GM23338 (cell line): ENCODE results near the gene SORL1. TPM values are rescaled to one million over a fixed set of nuclear protein-coding genes. Genes with fewer than 3 reads are reported as not detected.

ENCODE experiments used
- ATAC-seq: fragments of 200-7000 bp; cut with Tn5 transposase; 3 replicates; pipeline ENCODE4 v1.9.1; 2020
- DNase-seq: peaks from one replicate; pipeline ENCODE4 v3.0.0-alpha.2; 2015; ENCODE audit warnings: low spot score
- H2AFZ ChIP-seq: fragments of 200-600 bp; sonication (generic); 2 replicates; pipeline ENCODE4 v1.8.0; 2016; ENCODE audit warnings: antibody characterized with exemption, mild to moderate bottlenecking, moderate library complexity
- H3F3A ChIP-seq: fragments of 200-600 bp; sonication (generic); replicated peaks from 2 replicates; pipeline ENCODE4 v1.8.0; 2017; ENCODE audit warnings: antibody characterized with exemption, mixed run types, low read depth
- H3K27ac ChIP-seq: fragments of 200-600 bp; sonication (generic); 2 replicates; pipeline ENCODE4 v1.6.1; 2016; ENCODE audit warnings: low read depth
- H3K27me3 ChIP-seq: fragments of 200-600 bp; sonication (generic); 2 replicates; pipeline ENCODE4 v1.8.0; 2016; ENCODE audit warnings: mild to moderate bottlenecking, mixed run types, moderate library complexity; ENCODE audit not compliant: insufficient read depth
- H3K36me3 ChIP-seq: fragments of 200-600 bp; sonication (generic); 2 replicates; pipeline ENCODE4 v1.8.0; 2016; ENCODE audit warnings: mild to moderate bottlenecking; ENCODE audit not compliant: insufficient read depth
- H3K4me1 ChIP-seq: fragments of 200-600 bp; sonication (generic); 2 replicates; pipeline ENCODE4 v1.8.0; 2016; ENCODE audit warnings: mild to moderate bottlenecking, moderate library complexity; ENCODE audit not compliant: insufficient read depth
- H3K4me2 ChIP-seq: fragments of 200-600 bp; sonication (generic); 2 replicates; pipeline ENCODE4 v1.7.1; 2017; ENCODE audit warnings: mixed run types
- H3K4me3 ChIP-seq: fragments of 200-600 bp; sonication (generic); 2 replicates; pipeline ENCODE4 v1.6.1; 2016; ENCODE audit warnings: mixed run types
- H3K79me2 ChIP-seq: fragments of 200-600 bp; sonication (generic); replicated peaks from 2 replicates; pipeline ENCODE4 v1.8.0; 2017; ENCODE audit warnings: mild to moderate bottlenecking; ENCODE audit not compliant: insufficient read depth
- H3K9me2 ChIP-seq: fragments of 200-600 bp; sonication (generic); 2 replicates; pipeline ENCODE4 v1.8.0; 2017; ENCODE audit not compliant: insufficient read depth
- H4K20me1 ChIP-seq: fragments of 200-600 bp; sonication (generic); replicated peaks from 2 replicates; pipeline ENCODE4 v1.8.0; 2017; ENCODE audit warnings: mild to moderate bottlenecking; ENCODE audit not compliant: insufficient read depth
- H3K27ac Mint-ChIP-seq: 2 replicates; pipeline ENCODE4 v1.8.0; 2020; ENCODE audit warnings: inconsistent platforms, mild to moderate bottlenecking, moderate library complexity, mixed read lengths
- H3K27me3 Mint-ChIP-seq: 3 replicates; pipeline ENCODE4 v1.8.0; 2022; ENCODE audit warnings: low read depth, mild to moderate bottlenecking, moderate library complexity, mixed read lengths, inconsistent platforms; ENCODE audit not compliant: insufficient read depth, poor library complexity
- H3K36me3 Mint-ChIP-seq: 3 replicates; pipeline ENCODE4 v1.8.0; 2021; ENCODE audit warnings: low read depth, mild to moderate bottlenecking, inconsistent platforms, moderate library complexity, mixed read lengths
- H3K4me1 Mint-ChIP-seq: 3 replicates; pipeline ENCODE4 v1.8.0; 2020; ENCODE audit warnings: mild to moderate bottlenecking, inconsistent platforms, mixed read lengths
- H3K4me3 Mint-ChIP-seq: 3 replicates; pipeline ENCODE4 v1.8.0; 2021; ENCODE audit warnings: moderate library complexity, mild to moderate bottlenecking, inconsistent platforms, mixed read lengths
- H3K9me3 Mint-ChIP-seq: 3 replicates; pipeline ENCODE4 v1.8.0; 2020; ENCODE audit warnings: moderate library complexity, mild to moderate bottlenecking, inconsistent platforms, mixed read lengths
- CREB1 ChIP-seq: fragments of 250-450 bp; sonication (Bioruptor Pico); IDR thresholded peaks from 2 replicates; pipeline ENCODE4 v1.5.0; 2020; ENCODE audit warnings: low read depth, mild to moderate bottlenecking, moderate library complexity
- EZH2 ChIP-seq: fragments of 200-600 bp; sonication (generic); IDR thresholded peaks from one replicate; pipeline ENCODE4 v1.8.0; 2017; ENCODE audit warnings: antibody characterized with exemption, mild to moderate bottlenecking, low read depth; ENCODE audit not compliant: unreplicated experiment
- EZH2phosphoT487 ChIP-seq: fragments of 200-600 bp; sonication (generic); IDR thresholded peaks from one replicate; pipeline ENCODE4 v1.8.1; 2018; ENCODE audit warnings: antibody characterized with exemption; ENCODE audit not compliant: unreplicated experiment
- JUNB ChIP-seq: IDR thresholded peaks from one replicate; pipeline ENCODE4 v1.6.1; 2016; ENCODE audit warnings: antibody characterized with exemption; ENCODE audit not compliant: unreplicated experiment
- NANOG ChIP-seq: IDR thresholded peaks from 2 replicates; pipeline ENCODE4 v1.6.1; 2016; ENCODE audit warnings: antibody characterized with exemption, borderline replicate concordance
- POLR2AphosphoS5 ChIP-seq: IDR thresholded peaks from 2 replicates; pipeline ENCODE4 v1.6.1; 2016; ENCODE audit warnings: antibody characterized with exemption, low read depth
- STAT1 ChIP-seq: IDR thresholded peaks from one replicate; pipeline ENCODE4 v1.6.1; 2016; ENCODE audit warnings: antibody characterized with exemption; ENCODE audit not compliant: unreplicated experiment
- ZNF114 ChIP-seq: fragments of 250-450 bp; sonication (Bioruptor Pico); IDR thresholded peaks from 2 replicates; pipeline ENCODE4 v1.5.0; 2020; ENCODE audit warnings: mild to moderate bottlenecking, moderate library complexity
- ZNF331 ChIP-seq: fragments of 250-450 bp; sonication (Bioruptor Pico); IDR thresholded peaks from 2 replicates; pipeline ENCODE4 v1.5.0; 2020; ENCODE audit warnings: low read depth, mild to moderate bottlenecking, moderate library complexity
- polyA plus RNA-seq: library from polyadenylated mRNA; unstranded; fragments of >200 nt; fragmentation: Nextera tagmentation; extraction: Ambion mirVana; gene quantifications from 2 replicates; pipeline ENCODE4 v1.2.1, GENCODE V29; 2016
- total RNA-seq: library from RNA; depleted of rRNA; stranded (reverse); fragments of >200 nt; shearing (Covaris generic); gene quantifications from 2 replicates; pipeline ENCODE4 v1.2.3, GENCODE V29; 2014
- TF ChIP-seq, protein P1 (sequence below): IDR thresholded peaks from one replicate; pipeline ENCODE4 v1.6.1; 2018; ENCODE audit warnings: antibody characterized with exemption; ENCODE audit not compliant: unreplicated experiment
- TF ChIP-seq, protein P2 (sequence below): IDR thresholded peaks from 2 replicates; pipeline ENCODE4 v1.6.1; 2016; ENCODE audit warnings: antibody characterized with exemption
- TF ChIP-seq, protein P3 (sequence below), 2 experiments: fragments of 200-600 bp in 1 of 2; sonication (generic) in 1 of 2; conservative IDR thresholded peaks; 2 replicates each; pipeline versions ENCODE4 v1.5.1 to v1.6.1; 2016 to 2017; ENCODE audit warnings: antibody characterized with exemption in 2 of 2, low read depth in 2 of 2, mild to moderate bottlenecking in 2 of 2, moderate library complexity in 1 of 2
- TF ChIP-seq, protein P4 (sequence below): fragments of 250-450 bp; sonication (Bioruptor Pico); IDR thresholded peaks from 2 replicates; pipeline ENCODE4 v1.5.0; 2020; ENCODE audit warnings: mild to moderate bottlenecking, moderate library complexity

The SORL1 gene
- total and polyA plus RNA-seq, 2 experiments from 2014 or later, result 23.0 to 78.8 TPM

DNA sequence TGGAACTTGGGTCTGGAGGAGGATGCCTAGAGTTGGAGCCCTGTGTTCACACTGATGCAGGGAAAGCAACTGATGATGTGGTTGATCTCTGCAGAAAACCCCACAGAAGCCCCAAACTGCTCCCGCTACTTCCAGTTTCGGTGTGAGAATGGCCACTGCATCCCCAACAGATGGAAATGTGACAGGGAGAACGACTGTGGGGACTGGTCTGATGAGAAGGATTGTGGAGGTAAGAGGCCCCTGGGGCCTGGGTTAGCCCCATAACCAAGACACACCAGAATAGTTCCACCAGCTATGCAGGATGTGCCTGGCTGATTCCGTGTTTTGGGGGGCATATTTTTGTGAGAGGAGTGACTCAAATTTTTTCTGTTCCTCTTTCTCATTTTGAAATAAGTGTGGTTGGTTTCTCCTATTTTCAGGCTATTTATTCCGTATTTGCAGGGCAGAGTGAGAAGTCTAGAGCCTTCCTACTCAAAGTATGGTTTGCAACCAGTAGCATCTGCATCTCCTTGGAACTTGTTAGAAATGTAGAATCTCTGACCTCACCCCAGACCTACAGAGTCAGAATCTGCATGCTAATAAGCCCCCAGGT, 137.9 kb downstream of the SORL1 start:
- Histone ChIP-seq H3K27me3 (no peaks in the 10 kb centered on the region), H3K79me2 (no peaks in the 10 kb centered on the region), H3K4me2 (no peak overlapping the region), H3K36me3 (peaks cover 53% of the 10 kb centered on the region), H3K4me1 (no peaks in the 10 kb centered on the region), H2AFZ (no peak overlapping the region), H3F3A (0 out of 2 replicates have a peak, but pooled peaks cover 8% of the 10 kb centered on the region), H4K20me1 (peaks cover 3% of the 10 kb centered on the region; the same call in 1 of the 2 replicates), H3K27ac (peak overlapping the region; percentile 65; the same call in 1 of the 2 replicates), H3K4me3 (no peak overlapping the region), H3K9me2 (no peaks in the 10 kb centered on the region)
- H3K4me1 Mint-ChIP-seq, result peaks cover 6% of the 10 kb centered on the region; the same call in 2 of the 3 replicates
- ATAC-seq, result no peak
- H3K9me3 Mint-ChIP-seq, result no peaks in the 10 kb centered on the region
- DNase-seq, result no peak
- H3K36me3 Mint-ChIP-seq, result peaks cover 74% of the 10 kb centered on the region
- H3K4me3 Mint-ChIP-seq, result no peak overlapping the region
- H3K27me3 Mint-ChIP-seq, result peaks cover 3% of the 10 kb centered on the region
- TF ChIP-seq STAT1 (no peak), POLR2AphosphoS5 (no peak), CREB1 (CRISPR knock-in tag) (no peak), ZNF331 (CRISPR knock-in tag) (no peak), JUNB (no peak), EZH2 (no peak), EZH2phosphoT487 (no peak), NANOG (no peak), ZNF114 (CRISPR knock-in tag) (no peak)
- TF ChIP-seq, protein P1, sequence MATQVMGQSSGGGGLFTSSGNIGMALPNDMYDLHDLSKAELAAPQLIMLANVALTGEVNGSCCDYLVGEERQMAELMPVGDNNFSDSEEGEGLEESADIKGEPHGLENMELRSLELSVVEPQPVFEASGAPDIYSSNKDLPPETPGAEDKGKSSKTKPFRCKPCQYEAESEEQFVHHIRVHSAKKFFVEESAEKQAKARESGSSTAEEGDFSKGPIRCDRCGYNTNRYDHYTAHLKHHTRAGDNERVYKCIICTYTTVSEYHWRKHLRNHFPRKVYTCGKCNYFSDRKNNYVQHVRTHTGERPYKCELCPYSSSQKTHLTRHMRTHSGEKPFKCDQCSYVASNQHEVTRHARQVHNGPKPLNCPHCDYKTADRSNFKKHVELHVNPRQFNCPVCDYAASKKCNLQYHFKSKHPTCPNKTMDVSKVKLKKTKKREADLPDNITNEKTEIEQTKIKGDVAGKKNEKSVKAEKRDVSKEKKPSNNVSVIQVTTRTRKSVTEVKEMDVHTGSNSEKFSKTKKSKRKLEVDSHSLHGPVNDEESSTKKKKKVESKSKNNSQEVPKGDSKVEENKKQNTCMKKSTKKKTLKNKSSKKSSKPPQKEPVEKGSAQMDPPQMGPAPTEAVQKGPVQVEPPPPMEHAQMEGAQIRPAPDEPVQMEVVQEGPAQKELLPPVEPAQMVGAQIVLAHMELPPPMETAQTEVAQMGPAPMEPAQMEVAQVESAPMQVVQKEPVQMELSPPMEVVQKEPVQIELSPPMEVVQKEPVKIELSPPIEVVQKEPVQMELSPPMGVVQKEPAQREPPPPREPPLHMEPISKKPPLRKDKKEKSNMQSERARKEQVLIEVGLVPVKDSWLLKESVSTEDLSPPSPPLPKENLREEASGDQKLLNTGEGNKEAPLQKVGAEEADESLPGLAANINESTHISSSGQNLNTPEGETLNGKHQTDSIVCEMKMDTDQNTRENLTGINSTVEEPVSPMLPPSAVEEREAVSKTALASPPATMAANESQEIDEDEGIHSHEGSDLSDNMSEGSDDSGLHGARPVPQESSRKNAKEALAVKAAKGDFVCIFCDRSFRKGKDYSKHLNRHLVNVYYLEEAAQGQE, result no peak
- TF ChIP-seq, protein P2, sequence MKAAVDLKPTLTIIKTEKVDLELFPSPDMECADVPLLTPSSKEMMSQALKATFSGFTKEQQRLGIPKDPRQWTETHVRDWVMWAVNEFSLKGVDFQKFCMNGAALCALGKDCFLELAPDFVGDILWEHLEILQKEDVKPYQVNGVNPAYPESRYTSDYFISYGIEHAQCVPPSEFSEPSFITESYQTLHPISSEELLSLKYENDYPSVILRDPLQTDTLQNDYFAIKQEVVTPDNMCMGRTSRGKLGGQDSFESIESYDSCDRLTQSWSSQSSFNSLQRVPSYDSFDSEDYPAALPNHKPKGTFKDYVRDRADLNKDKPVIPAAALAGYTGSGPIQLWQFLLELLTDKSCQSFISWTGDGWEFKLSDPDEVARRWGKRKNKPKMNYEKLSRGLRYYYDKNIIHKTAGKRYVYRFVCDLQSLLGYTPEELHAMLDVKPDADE, result no peak
- TF ChIP-seq, protein P3, sequence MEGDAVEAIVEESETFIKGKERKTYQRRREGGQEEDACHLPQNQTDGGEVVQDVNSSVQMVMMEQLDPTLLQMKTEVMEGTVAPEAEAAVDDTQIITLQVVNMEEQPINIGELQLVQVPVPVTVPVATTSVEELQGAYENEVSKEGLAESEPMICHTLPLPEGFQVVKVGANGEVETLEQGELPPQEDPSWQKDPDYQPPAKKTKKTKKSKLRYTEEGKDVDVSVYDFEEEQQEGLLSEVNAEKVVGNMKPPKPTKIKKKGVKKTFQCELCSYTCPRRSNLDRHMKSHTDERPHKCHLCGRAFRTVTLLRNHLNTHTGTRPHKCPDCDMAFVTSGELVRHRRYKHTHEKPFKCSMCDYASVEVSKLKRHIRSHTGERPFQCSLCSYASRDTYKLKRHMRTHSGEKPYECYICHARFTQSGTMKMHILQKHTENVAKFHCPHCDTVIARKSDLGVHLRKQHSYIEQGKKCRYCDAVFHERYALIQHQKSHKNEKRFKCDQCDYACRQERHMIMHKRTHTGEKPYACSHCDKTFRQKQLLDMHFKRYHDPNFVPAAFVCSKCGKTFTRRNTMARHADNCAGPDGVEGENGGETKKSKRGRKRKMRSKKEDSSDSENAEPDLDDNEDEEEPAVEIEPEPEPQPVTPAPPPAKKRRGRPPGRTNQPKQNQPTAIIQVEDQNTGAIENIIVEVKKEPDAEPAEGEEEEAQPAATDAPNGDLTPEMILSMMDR (conservative IDR thresholded peaks at IDR 0.05; ENCODE audit: low read depth in 2 of 2), result no peak
- TF ChIP-seq, protein P4, sequence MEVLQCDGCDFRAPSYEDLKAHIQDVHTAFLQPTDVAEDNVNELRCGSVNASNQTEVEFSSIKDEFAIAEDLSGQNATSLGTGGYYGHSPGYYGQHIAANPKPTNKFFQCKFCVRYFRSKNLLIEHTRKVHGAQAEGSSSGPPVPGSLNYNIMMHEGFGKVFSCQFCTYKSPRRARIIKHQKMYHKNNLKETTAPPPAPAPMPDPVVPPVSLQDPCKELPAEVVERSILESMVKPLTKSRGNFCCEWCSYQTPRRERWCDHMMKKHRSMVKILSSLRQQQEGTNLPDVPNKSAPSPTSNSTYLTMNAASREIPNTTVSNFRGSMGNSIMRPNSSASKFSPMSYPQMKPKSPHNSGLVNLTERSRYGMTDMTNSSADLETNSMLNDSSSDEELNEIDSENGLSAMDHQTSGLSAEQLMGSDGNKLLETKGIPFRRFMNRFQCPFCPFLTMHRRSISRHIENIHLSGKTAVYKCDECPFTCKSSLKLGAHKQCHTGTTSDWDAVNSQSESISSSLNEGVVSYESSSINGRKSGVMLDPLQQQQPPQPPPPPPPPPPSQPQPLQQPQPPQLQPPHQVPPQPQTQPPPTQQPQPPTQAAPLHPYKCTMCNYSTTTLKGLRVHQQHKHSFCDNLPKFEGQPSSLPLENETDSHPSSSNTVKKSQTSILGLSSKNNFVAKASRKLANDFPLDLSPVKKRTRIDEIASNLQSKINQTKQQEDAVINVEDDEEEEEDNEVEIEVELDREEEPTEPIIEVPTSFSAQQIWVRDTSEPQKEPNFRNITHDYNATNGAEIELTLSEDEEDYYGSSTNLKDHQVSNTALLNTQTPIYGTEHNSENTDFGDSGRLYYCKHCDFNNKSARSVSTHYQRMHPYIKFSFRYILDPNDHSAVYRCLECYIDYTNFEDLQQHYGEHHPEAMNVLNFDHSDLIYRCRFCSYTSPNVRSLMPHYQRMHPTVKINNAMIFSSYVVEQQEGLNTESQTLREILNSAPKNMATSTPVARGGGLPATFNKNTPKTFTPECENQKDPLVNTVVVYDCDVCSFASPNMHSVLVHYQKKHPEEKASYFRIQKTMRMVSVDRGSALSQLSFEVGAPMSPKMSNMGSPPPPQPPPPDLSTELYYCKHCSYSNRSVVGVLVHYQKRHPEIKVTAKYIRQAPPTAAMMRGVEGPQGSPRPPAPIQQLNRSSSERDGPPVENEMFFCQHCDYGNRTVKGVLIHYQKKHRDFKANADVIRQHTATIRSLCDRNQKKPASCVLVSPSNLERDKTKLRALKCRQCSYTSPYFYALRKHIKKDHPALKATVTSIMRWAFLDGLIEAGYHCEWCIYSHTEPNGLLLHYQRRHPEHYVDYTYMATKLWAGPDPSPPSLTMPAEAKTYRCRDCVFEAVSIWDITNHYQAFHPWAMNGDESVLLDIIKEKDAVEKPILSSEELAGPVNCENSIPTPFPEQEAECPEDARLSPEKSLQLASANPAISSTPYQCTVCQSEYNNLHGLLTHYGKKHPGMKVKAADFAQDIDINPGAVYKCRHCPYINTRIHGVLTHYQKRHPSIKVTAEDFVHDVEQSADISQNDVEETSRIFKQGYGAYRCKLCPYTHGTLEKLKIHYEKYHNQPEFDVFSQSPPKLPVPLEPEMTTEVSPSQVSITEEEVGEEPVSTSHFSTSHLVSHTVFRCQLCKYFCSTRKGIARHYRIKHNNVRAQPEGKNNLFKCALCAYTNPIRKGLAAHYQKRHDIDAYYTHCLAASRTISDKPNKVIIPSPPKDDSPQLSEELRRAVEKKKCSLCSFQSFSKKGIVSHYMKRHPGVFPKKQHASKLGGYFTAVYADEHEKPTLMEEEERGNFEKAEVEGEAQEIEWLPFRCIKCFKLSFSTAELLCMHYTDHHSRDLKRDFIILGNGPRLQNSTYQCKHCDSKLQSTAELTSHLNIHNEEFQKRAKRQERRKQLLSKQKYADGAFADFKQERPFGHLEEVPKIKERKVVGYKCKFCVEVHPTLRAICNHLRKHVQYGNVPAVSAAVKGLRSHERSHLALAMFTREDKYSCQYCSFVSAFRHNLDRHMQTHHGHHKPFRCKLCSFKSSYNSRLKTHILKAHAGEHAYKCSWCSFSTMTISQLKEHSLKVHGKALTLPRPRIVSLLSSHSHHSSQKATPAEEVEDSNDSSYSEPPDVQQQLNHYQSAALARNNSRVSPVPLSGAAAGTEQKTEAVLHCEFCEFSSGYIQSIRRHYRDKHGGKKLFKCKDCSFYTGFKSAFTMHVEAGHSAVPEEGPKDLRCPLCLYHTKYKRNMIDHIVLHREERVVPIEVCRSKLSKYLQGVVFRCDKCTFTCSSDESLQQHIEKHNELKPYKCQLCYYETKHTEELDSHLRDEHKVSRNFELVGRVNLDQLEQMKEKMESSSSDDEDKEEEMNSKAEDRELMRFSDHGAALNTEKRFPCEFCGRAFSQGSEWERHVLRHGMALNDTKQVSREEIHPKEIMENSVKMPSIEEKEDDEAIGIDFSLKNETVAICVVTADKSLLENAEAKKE (CRISPR knock-in tag), result no peak
- peak overlapping the region; percentile 88 for H3K27ac Mint-ChIP-seq
